ENCODE results near the gene UNC5A. TPM values are rescaled to one million over a fixed set of nuclear protein-coding genes. Genes with fewer than 3 reads are reported as not detected.

UNC5A gene
- total RNA-seq, 2 experiments from 2014 or later, result not detected

DNA sequence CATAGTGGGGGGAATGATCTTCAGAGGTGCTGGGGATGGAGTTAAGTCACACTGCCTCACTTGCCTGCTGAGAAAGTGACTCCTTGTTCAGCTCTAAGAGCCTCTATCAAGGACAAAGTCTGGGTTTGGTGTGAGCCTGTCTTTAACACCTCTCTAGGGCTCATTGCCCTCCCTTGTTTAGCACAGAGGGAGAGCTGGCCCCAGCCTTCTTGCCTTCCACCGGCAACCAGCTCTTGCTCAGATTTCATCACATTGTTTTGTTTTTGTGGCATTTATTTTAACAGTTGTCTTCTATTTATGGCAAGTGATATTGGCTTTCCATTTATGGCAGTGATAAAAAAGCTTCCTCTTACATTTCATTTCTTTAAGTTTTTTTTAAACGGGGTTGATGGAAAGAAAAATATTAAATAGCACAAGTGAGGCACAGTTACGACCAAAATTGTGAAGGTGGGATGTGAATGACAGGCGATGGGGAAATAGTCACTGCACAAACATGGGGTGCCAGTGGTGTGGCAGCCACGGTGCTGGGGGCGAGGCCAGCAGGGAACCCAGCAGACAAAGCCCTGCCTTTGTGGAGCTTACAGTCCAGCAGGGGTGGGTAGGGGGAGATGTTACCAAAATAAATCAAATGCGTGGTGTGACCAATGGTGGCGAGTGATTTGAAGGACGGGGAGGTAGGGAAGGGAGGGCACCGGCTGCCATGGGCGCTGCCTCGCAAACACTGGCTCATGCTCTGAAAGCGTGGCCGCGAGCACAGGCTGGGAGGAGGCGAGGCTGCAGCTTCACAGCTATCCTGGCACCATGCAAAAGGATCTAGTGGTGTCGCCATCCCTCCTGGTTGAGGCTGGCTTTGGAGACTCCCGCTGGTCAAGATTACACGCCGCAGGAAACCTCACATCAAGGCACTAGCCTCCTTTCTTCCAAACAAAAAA lies 21.2 kb upstream of the UNC5A start:
- no peak for DNase-seq
- H3K27me3 Mint-ChIP-seq, result peaks cover 15% of the 10 kb centered on the region
- H3K4me3 Mint-ChIP-seq, result no peak overlapping the region
- ChIA-PET CTCF (interaction anchor here (1.4 kb wide), 1 partner anchor 104 kb away, joined by 3 read pairs; no protein-coding TSS in a partner anchor), POLR2A (no interaction called here)
- no peak overlapping the region for H3K27ac Mint-ChIP-seq
- no peaks in the 10 kb centered on the region for H3K4me1 Mint-ChIP-seq
- no peaks in the 10 kb centered on the region for H3K9me3 Mint-ChIP-seq
- H3K36me3 Mint-ChIP-seq (ENCODE audit: low read depth), result no peaks in the 10 kb centered on the region

DNA sequence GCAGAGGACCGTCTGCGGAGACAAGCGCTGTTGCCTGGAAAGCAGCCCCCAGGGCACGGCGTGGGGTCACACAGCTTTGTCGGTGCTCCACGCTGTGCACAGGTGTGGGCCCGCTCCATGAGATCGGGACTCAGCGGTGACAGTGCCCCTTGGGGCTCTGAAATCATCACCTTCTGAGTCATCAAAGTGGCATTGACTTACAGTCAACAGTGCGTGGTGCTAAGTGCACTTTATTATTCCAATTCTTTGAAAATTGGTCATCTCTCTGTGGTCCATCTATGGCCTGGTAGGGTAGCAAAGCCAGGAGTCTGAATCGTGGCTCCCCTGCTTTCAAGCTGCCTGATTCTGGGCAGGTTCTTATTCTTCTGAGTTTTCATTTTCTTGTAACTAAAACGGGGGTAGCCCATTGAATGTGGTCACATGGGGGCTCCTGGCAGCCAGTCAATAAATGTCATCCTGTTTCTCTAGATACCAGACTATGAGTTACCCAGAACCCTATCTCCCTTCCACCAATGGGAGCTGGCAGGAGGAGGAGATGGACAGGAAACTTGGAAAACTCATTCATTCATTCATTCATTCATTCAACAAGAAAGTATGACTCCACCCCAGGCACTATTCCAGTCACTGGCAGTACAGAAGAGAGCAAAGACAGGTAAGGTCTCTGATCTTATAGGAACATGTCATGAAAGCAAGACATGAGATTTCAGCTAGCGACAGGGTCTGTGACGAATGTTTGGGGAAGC lies 20.3 kb upstream of the UNC5A start:
- CTCF ChIA-PET, result interaction anchor here (1.5 kb wide), 1 partner anchor 51 kb away, joined by 4 read pairs; no protein-coding TSS in a partner anchor

DNA sequence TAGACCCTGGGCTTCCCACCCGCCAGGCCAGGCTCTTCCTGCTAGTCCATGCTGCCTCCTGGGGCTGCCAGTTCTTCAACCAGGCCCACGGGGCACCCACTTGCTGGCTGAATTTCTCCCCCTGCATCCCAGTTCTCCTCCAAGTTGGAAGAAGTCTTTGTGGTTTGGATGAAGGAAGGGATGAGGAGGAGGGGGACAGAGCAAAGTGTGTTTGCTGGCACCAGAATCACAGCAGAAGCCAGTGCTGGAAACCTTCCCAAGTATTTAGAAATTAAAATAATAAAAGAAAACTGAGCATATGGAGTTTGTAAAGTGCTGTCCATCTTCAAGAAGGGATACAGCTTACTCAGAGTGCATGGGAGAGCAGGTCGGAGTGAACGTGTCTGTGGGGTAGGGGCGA lies 19.4 kb upstream of the UNC5A start:
- Mint-ChIP-seq H3K36me3 (ENCODE audit: low read depth) (no peaks in the 10 kb centered on the region), H3K27me3 (peaks cover 15% of the 10 kb centered on the region), H3K9me3 (no peaks in the 10 kb centered on the region), H3K27ac (no peak overlapping the region), H3K4me1 (no peaks in the 10 kb centered on the region), H3K4me3 (no peak overlapping the region)
- no peak for DNase-seq
- CTCF ChIA-PET, result interaction anchor here (1.5 kb wide), 1 partner anchor 50 kb away, joined by 4 read pairs; no protein-coding TSS in a partner anchor
- POLR2A ChIA-PET, result no interaction called here

More for the DNA sequence above, 20.3 kb upstream of the UNC5A start:
- H3K27ac Mint-ChIP-seq, result no peak overlapping the region
- H3K4me3 Mint-ChIP-seq, result no peak overlapping the region
- POLR2A ChIA-PET, result no interaction called here
- H3K27me3 Mint-ChIP-seq, result peaks cover 15% of the 10 kb centered on the region
- H3K36me3 Mint-ChIP-seq (ENCODE audit: low read depth), result no peaks in the 10 kb centered on the region
- H3K9me3 Mint-ChIP-seq, result no peaks in the 10 kb centered on the region
- no peak for DNase-seq
- H3K4me1 Mint-ChIP-seq, result no peaks in the 10 kb centered on the region

DNA sequence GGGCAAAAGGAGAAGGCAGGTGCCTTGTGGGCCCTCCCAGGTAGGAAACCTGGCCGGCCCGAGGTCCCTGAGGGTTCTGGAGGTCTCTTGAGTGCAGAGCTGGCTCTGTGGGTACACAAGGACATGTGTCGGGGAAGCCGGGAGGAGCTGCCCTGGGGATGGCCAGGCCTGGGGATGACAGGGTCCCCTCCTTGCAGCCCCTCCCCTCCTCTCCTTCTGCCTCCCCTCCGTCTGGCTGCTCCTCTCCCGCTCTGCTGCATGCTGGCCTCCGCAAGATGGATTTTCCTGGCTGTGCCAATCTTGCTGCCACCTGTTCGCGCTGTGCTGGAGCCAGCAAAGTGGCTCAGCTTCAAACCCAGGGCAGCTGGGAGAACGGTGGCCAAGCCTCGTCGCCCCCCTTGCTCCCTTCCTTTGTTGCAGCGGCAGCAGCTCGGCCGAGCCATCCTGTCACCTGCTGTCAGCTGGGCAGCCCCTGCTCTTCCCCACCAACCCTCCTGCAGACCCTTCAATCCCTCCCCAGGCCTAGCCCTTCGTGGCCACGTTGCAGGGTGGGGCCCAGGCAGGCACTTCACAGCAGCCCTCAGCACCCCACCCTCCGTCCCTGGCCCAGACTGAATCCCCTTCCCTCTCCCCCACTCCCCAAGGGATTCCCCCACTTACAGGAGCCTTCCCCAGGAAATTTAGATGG lies 17.6 kb upstream of the UNC5A start:
- ChIA-PET POLR2A (interaction anchor here (0.5 kb wide), 1 partner anchor 187 kb away, joined by 4 read pairs; no protein-coding TSS in a partner anchor), CTCF (interaction anchor here (1.4 to 1.6 kb wide), 2 partner anchors 8 to 11 kb away, joined by 3 to 5 read pairs; no protein-coding TSS in a partner anchor)
- Mint-ChIP-seq H3K9me3 (no peaks in the 10 kb centered on the region), H3K36me3 (ENCODE audit: low read depth) (no peaks in the 10 kb centered on the region), H3K4me1 (no peaks in the 10 kb centered on the region), H3K27me3 (peaks cover 15% of the 10 kb centered on the region), H3K27ac (no peak overlapping the region), H3K4me3 (no peak overlapping the region)
- no peak for DNase-seq

DNA sequence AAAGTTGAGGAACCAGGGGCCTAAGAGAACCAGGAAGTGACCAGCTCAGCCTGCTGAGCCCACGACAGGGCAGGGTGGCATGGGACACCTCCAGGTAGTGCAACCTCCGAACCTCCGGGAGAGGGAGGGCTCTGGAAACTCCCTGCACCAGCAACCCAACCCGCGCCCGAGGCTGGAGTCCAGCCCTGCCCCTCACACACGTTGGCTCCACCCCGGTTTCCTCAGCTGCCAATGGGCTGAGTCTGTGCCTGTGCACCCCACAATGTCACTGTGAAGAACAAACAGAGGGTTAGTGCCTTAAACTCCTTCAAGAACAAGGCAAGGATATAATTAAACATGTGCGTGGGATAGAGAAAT lies 17.0 kb upstream of the UNC5A start:
- H3K4me3 Mint-ChIP-seq, result no peak overlapping the region
- POLR2A ChIA-PET, result no interaction called here
- H3K9me3 Mint-ChIP-seq, result no peaks in the 10 kb centered on the region
- H3K36me3 Mint-ChIP-seq (ENCODE audit: low read depth), result no peaks in the 10 kb centered on the region
- H3K27ac Mint-ChIP-seq, result no peak overlapping the region
- no peak for DNase-seq
- CTCF ChIA-PET, result interaction anchor here (1.4 kb wide), 1 partner anchor 9 kb away, joined by 5 read pairs; no protein-coding TSS in a partner anchor
- no peaks in the 10 kb centered on the region for H3K4me1 Mint-ChIP-seq
- peaks cover 13% of the 10 kb centered on the region for H3K27me3 Mint-ChIP-seq

DNA sequence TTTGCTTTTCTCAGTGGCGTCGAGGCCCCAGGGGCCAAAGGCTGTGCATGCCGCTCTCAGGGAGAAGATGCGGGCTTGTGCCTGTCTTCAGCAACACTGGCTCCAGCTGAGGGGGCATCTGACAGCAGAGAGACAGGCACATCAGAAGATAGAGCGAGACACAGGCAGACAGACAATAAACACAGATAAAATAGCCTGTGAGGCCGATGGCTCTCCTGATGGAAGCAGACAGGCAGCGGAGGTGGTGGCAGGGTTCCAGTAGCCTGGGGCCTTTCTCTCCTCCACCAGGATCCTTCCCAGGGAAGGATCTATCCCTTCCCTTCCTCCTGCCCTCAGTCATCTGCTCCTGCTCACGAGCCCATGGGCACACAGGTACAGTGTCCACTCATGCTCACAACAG lies 16.6 kb upstream of the UNC5A start:
- Mint-ChIP-seq H3K4me1 (no peaks in the 10 kb centered on the region), H3K36me3 (ENCODE audit: low read depth) (no peaks in the 10 kb centered on the region), H3K9me3 (no peaks in the 10 kb centered on the region), H3K27me3 (peaks cover 10% of the 10 kb centered on the region), H3K4me3 (no peak overlapping the region), H3K27ac (no peak overlapping the region)
- CTCF ChIA-PET, result interaction anchor here (1.4 kb wide), 1 partner anchor 9 kb away, joined by 5 read pairs; no protein-coding TSS in a partner anchor
- DNase-seq, result no peak
- POLR2A ChIA-PET, result no interaction called here

DNA sequence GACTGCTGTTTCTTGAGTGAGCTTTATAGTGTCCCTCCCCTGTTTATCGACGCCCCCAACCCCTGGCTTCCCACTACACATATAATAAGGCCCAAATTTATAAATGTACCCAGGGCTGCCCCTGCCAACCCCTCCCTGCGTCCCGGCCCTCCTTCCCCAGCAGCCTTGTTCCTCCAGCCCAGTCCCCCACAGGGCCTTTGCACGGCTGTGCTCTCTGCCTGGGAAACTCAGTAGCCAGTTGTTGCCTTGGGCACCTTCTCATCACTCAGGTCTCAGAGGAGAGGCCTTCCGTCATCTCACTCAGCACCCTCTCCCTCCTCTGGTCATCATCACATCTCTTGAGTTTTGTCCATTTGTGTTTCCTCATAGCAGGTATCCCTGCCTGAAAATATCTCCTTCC lies 15.8 kb upstream of the UNC5A start:
- H3K27me3 Mint-ChIP-seq, result peaks cover 3% of the 10 kb centered on the region
- H3K9me3 Mint-ChIP-seq, result no peaks in the 10 kb centered on the region
- H3K4me3 Mint-ChIP-seq, result no peak overlapping the region
- ChIA-PET CTCF (no interaction called here), POLR2A (no interaction called here)
- no peaks in the 10 kb centered on the region for H3K36me3 Mint-ChIP-seq (ENCODE audit: low read depth)
- no peaks in the 10 kb centered on the region for H3K4me1 Mint-ChIP-seq
- no peak overlapping the region for H3K27ac Mint-ChIP-seq
- no peak for DNase-seq

DNA sequence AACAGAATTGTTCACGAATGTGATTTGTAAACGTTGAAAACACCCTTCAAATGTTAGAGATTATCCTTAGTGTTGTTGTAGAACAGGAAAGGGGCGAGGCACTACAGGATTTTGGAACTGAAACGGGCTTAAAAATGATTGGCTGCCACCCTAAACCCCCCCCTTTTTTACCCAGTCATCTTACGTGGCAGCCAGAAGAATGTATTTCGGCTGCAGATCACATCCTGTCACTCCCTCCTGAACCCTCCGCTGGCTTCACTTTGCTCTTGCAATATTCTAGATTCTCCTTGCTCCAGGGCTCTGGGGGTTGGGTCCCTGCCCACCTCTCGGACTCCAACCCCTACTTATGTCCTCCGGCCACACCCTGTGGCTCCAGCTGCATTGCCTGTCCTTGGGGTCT lies 13.9 kb upstream of the UNC5A start:
- no peaks in the 10 kb centered on the region for H3K4me1 Mint-ChIP-seq
- no peak overlapping the region for H3K4me3 Mint-ChIP-seq
- ChIA-PET POLR2A (no interaction called here), CTCF (no interaction called here)
- no peaks in the 10 kb centered on the region for H3K27me3 Mint-ChIP-seq
- no peaks in the 10 kb centered on the region for H3K9me3 Mint-ChIP-seq
- no peaks in the 10 kb centered on the region for H3K36me3 Mint-ChIP-seq (ENCODE audit: low read depth)
- no peak for DNase-seq
- no peak overlapping the region for H3K27ac Mint-ChIP-seq

DNA sequence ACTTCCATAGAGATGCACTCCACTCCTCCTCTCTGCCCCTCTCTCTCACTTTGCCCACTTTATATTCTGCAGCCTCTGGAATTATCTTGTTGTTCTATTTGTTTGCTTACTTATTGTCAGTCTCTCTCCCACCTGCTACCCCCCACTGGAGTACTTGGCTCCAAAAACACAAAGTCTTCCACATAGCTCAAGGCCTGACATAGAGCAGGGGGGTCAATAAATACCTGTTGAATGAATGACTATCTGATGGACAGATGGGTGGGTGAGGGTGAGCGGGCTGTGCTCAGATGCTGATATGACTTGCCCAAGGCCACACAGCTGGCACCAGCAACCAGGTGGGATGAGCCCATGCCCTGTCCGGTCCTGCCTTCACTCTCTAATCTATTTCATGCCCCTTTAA lies 13.4 kb upstream of the UNC5A start:
- Mint-ChIP-seq H3K9me3 (no peaks in the 10 kb centered on the region), H3K4me3 (no peak overlapping the region), H3K36me3 (ENCODE audit: low read depth) (no peaks in the 10 kb centered on the region), H3K27me3 (no peaks in the 10 kb centered on the region), H3K4me1 (no peaks in the 10 kb centered on the region), H3K27ac (no peak overlapping the region)
- DNase-seq, result no peak
- ChIA-PET CTCF (no interaction called here), POLR2A (no interaction called here)

DNA sequence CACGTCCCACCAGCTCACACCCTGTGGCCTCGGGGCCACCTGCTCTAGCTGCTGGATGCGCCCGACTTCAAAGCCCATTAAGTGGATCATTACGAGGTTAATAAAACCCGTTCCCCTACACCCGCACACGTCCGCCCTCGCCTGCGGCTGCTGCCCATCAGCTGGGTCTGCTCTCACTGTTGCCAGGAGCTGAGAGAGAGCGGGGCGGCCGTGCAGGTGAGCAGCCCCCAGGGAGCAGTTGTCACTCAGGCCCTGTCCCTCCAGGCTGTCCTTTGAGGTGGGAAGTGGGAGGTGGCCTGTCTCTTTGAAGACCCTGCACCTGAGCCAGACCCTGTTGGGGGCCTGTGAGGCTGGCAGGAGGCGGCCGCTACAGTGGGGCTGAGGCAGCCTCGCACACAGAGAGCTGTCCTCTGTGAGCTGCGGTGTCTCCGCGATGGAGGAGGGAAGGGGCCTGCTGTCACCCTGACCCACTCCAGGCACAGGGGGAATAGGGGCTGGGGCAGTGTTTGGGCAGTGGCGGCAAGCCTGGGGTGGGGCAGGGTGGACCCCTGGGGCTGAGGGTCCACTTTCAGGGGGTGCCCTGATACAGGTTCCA lies 12.8 kb upstream of the UNC5A start:
- POLR2A ChIA-PET, result no interaction called here
- CTCF ChIA-PET, result interaction anchor here (1.0 kb wide), 1 partner anchor 29 kb away, joined by 3 read pairs; no protein-coding TSS in a partner anchor
- H3K27ac Mint-ChIP-seq, result no peak overlapping the region

DNA sequence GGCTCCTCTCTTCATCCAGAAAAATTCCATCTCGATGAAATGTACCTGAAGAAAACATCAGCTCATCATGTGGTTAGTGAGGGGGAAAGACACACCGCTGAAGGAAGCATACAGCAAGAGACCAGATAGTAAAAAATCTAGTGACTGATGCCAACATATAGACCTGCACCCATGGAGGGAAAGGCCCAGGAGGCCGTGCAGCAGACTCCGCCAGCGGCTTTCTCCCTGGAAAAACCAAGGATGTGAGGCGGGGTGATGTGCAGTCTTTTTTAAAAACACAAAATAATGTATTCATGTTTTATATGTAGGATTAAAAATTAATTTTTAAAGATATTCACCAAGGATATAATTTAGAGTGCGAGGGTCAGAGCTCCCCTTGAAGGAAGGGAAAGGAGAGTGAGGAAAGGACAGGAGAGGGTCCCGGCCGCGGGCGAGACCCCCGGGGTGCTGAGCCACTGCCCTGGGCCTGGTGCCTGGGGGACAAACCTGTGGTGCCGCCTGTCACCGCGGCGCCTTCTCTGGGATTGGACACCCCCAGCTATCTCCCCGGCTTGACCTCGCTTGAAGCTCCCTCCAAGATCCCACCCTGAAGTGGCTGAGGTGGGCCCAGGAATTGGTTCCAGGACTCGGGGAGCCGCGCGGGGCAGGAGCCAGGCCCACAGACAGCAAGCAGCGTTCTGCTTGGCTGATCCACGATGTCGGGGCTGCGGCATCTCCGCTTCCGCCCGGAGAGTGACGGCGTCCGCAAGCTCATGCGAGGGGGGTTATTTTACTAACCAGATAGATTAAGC lies 12.1 kb upstream of the UNC5A start:
- no peak overlapping the region for H3K27ac Mint-ChIP-seq
- POLR2A ChIA-PET, result no interaction called here
- H3K27me3 Mint-ChIP-seq, result no peaks in the 10 kb centered on the region
- no peaks in the 10 kb centered on the region for H3K9me3 Mint-ChIP-seq
- no peaks in the 10 kb centered on the region for H3K36me3 Mint-ChIP-seq (ENCODE audit: low read depth)
- DNase-seq, result no peak
- no peak overlapping the region for H3K4me3 Mint-ChIP-seq
- CTCF ChIA-PET, result interaction anchor here (1.0 kb wide), 1 partner anchor 28 kb away, joined by 3 read pairs; no protein-coding TSS in a partner anchor
- H3K4me1 Mint-ChIP-seq, result no peaks in the 10 kb centered on the region

More for the DNA sequence above, 12.8 kb upstream of the UNC5A start:
- Mint-ChIP-seq H3K27me3 (no peaks in the 10 kb centered on the region), H3K4me1 (no peaks in the 10 kb centered on the region), H3K9me3 (no peaks in the 10 kb centered on the region), H3K36me3 (ENCODE audit: low read depth) (no peaks in the 10 kb centered on the region), H3K4me3 (no peak overlapping the region)
- DNase-seq, result no peak

DNA sequence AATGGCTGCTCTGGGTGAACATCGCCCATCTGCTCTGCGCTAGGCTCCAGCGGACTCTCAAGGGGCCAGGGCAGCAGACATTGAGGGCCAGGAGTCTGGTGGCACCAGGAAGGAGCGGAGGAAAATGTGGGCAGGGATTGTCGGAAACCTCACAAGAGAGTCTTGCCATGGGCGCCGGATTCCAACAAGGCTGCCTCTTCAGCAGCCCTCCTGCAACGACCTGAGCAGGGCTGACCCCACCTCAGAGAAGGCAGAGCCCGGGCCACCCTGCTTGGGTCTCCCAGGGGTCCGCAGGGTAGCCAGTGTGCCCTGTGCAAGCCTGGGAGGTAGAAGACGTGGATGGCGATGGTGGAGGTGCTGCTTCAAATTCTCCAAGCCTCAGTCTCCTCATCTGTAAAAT lies 11.4 kb upstream of the UNC5A start:
- Mint-ChIP-seq H3K36me3 (ENCODE audit: low read depth) (no peaks in the 10 kb centered on the region), H3K27ac (no peak overlapping the region), H3K9me3 (no peaks in the 10 kb centered on the region), H3K4me3 (no peak overlapping the region), H3K4me1 (no peaks in the 10 kb centered on the region), H3K27me3 (peaks cover 1% of the 10 kb centered on the region)
- CTCF ChIA-PET, result no interaction called here
- no peak for DNase-seq
- POLR2A ChIA-PET, result no interaction called here
